ENCODE data around the gene SEMA5A. TPM values are rescaled to one million over a fixed set of nuclear protein-coding genes. Genes with fewer than 3 reads are reported as not detected.

SEMA5A gene
- total RNA-seq, 1 donor from 2014 or later, result 0.40 TPM

GRCh38 chr5:9126490-9126889 is 419.4 kb downstream of the SEMA5A start:
- no peak for DNase-seq (ENCODE audit: low read depth, low spot score)

GRCh38 chr5:9125852-9126251 is 420.0 kb downstream of the SEMA5A start:
- no peak for DNase-seq (ENCODE audit: low read depth, low spot score)

- no peak for DNase-seq (ENCODE audit: low read depth, low spot score)
These were observed 421.0 kb downstream of the SEMA5A start for GRCh38 chr5:9124838-9125237.

GRCh38 chr5:9124071-9124470 is 421.8 kb downstream of the SEMA5A start:
- DNase-seq (ENCODE audit: low read depth, low spot score), result no peak

GRCh38 chr5:9122528-9122927 is 423.3 kb downstream of the SEMA5A start:
- no peak for DNase-seq (ENCODE audit: low read depth, low spot score)

GRCh38 chr5:9121597-9121996 is 424.3 kb downstream of the SEMA5A start:
- DNase-seq (ENCODE audit: low read depth, low spot score), result no peak

- no peak for DNase-seq (ENCODE audit: low read depth, low spot score)
These were observed 427.0 kb downstream of the SEMA5A start for GRCh38 chr5:9118852-9119251.

- DNase-seq (ENCODE audit: low read depth, low spot score), result no peak
These were observed 430.8 kb downstream of the SEMA5A start for GRCh38 chr5:9115093-9115492.

GRCh38 chr5:9112520-9113291 is 433.2 kb downstream of the SEMA5A start:
- DNase-seq (ENCODE audit: low read depth, low spot score), result no peak

GRCh38 chr5:9108162-9108561 is 437.7 kb downstream of the SEMA5A start:
- DNase-seq (ENCODE audit: low read depth, low spot score), result no peak

- DNase-seq (ENCODE audit: low read depth, low spot score), result no peak
These were observed 440.0 kb downstream of the SEMA5A start for GRCh38 chr5:9105851-9106250.

GRCh38 chr5:9104571-9105339 is 441.1 kb downstream of the SEMA5A start:
- DNase-seq (ENCODE audit: low read depth, low spot score), result no peak

- no peak for DNase-seq (ENCODE audit: low read depth, low spot score)
These were observed 442.6 kb downstream of the SEMA5A start for GRCh38 chr5:9103290-9103689.

- no peak for DNase-seq (ENCODE audit: low read depth, low spot score)
These were observed 446.2 kb downstream of the SEMA5A start for GRCh38 chr5:9099689-9100088.

GRCh38 chr5:9098990-9099389 is 446.9 kb downstream of the SEMA5A start:
- no peak for DNase-seq (ENCODE audit: low read depth, low spot score)

GRCh38 chr5:9094582-9094981 is 451.3 kb downstream of the SEMA5A start:
- no peak for DNase-seq (ENCODE audit: low read depth, low spot score)

- no peak for DNase-seq (ENCODE audit: low read depth, low spot score)
These were observed 453.8 kb downstream of the SEMA5A start for GRCh38 chr5:9091896-9092662.

- DNase-seq (ENCODE audit: low read depth, low spot score), result no peak
These were observed 455.4 kb downstream of the SEMA5A start for GRCh38 chr5:9090381-9091026.

GRCh38 chr5:9089893-9090292 is 456.0 kb downstream of the SEMA5A start:
- no peak for DNase-seq (ENCODE audit: low read depth, low spot score)

- no peak for DNase-seq (ENCODE audit: low read depth, low spot score)
These were observed 462.9 kb downstream of the SEMA5A start for GRCh38 chr5:9082996-9083395.

- DNase-seq (ENCODE audit: low read depth, low spot score), result no peak
These were observed 473.2 kb downstream of the SEMA5A start for GRCh38 chr5:9072701-9073100.

GRCh38 chr5:9071524-9071923 is 474.4 kb downstream of the SEMA5A start:
- no peak for DNase-seq (ENCODE audit: low read depth, low spot score)
